Measurements from ENCODE around the gene EXOSC10.

GRCh38 chr1:11145741-11146140 lies 46.1 kb upstream of the EXOSC10 start:
- TF ChIP-seq POLR2A (IDR thresholded peaks at IDR 0.05; ENCODE audit: low read depth, low read length): no peak
- TF ChIP-seq PAX5 (IDR thresholded peaks at IDR 0.05; ENCODE audit: insufficient read depth, low read length, severe bottlenecking): no peak
- TF ChIP-seq TAF1 (IDR thresholded peaks at IDR 0.05; ENCODE audit: low read depth, low read length): no peak
- TF ChIP-seq POLR2AphosphoS5 (IDR thresholded peaks at IDR 0.05; ENCODE audit: low read depth, low read length): no peak

All from GM12891 (cell line).